Measurements from ENCODE around the gene TMA16.
"Not testable (repeated sequence)": the region's sequence is repeated elsewhere in the genome, so short reads cannot be mapped to it uniquely, and the experiment has no call there.

TMA16 gene

GRCh38 chr4:163494360-163495241, at the start of gene TMA16:
TSS of gene TMA16 (plus strand) at chr4:163494690. CDS start at chr4:163494802, 112 bp downstream.
- Mint-ChIP-seq H3K27me3 (peaks cover 2% of the 10 kb centered on the region), H3K9me3 (no peaks in the 10 kb centered on the region), H3K36me3 (peaks cover 5% of the 10 kb centered on the region), H3K4me1 (peaks cover 25% of the 10 kb centered on the region), H3K27ac (peak within 1 kb of the TSS; percentile 97), H3K4me3 (peak within 1 kb of the TSS; percentile 97)

GRCh38 chr4:163447023-163447422, 47.5 kb upstream of the TMA16 start:
- not testable (repeated sequence) for H3K9me3 Mint-ChIP-seq, H3K27ac Mint-ChIP-seq, H3K36me3 Mint-ChIP-seq, H3K4me1 Mint-ChIP-seq, H3K4me3 Mint-ChIP-seq
- peaks cover 12% of the 10 kb centered on the region for H3K27me3 Mint-ChIP-seq

GRCh38 chr4:163447481-163447880, 47.0 kb upstream of the TMA16 start:
- Mint-ChIP-seq H3K36me3 (no peaks in the 10 kb centered on the region), H3K4me1 (no peaks in the 10 kb centered on the region), H3K9me3 (no peaks in the 10 kb centered on the region), H3K27me3 (peaks cover 12% of the 10 kb centered on the region), H3K27ac (no peak overlapping the region), H3K4me3 (no peak overlapping the region)

GRCh38 chr4:163448540-163449203, 45.8 kb upstream of the TMA16 start:
- Mint-ChIP-seq H3K4me1 (no peaks in the 10 kb centered on the region), H3K36me3 (no peaks in the 10 kb centered on the region), H3K4me3 (no peak overlapping the region), H3K27ac (no peak overlapping the region), H3K9me3 (no peaks in the 10 kb centered on the region), H3K27me3 (peaks cover 9% of the 10 kb centered on the region)

- Mint-ChIP-seq H3K4me1 (no peaks in the 10 kb centered on the region), H3K4me3 (no peak overlapping the region)
Observed at GRCh38 chr4:163462556-163462955, 31.9 kb upstream of the TMA16 start.

GRCh38 chr4:163467082-163467770, 27.3 kb upstream of the TMA16 start:
- H3K27me3 Mint-ChIP-seq: peaks cover 12% of the 10 kb centered on the region

More at GRCh38 chr4:163462556-163462955, 31.9 kb upstream of the TMA16 start:
- H3K36me3 Mint-ChIP-seq: no peaks in the 10 kb centered on the region
- H3K27me3 Mint-ChIP-seq: peaks cover 10% of the 10 kb centered on the region
- H3K9me3 Mint-ChIP-seq: no peaks in the 10 kb centered on the region
- no peak overlapping the region for H3K27ac Mint-ChIP-seq

GRCh38 chr4:163470391-163470790, 24.1 kb upstream of the TMA16 start:
- Mint-ChIP-seq H3K27ac (no peak overlapping the region), H3K36me3 (no peaks in the 10 kb centered on the region), H3K9me3 (no peaks in the 10 kb centered on the region), H3K27me3 (peaks cover 7% of the 10 kb centered on the region), H3K4me1 (no peaks in the 10 kb centered on the region), H3K4me3 (no peak overlapping the region)

More at GRCh38 chr4:163467082-163467770, 27.3 kb upstream of the TMA16 start:
- H3K9me3 Mint-ChIP-seq: no peaks in the 10 kb centered on the region
- no peaks in the 10 kb centered on the region for H3K4me1 Mint-ChIP-seq
- no peaks in the 10 kb centered on the region for H3K36me3 Mint-ChIP-seq
- no peak overlapping the region for H3K27ac Mint-ChIP-seq
- H3K4me3 Mint-ChIP-seq: no peak overlapping the region

GRCh38 chr4:163473130-163473529, 21.4 kb upstream of the TMA16 start:
- Mint-ChIP-seq H3K27ac (no peak overlapping the region), H3K9me3 (no peaks in the 10 kb centered on the region), H3K4me3 (no peak overlapping the region), H3K4me1 (no peaks in the 10 kb centered on the region), H3K36me3 (no peaks in the 10 kb centered on the region), H3K27me3 (peaks cover 11% of the 10 kb centered on the region)

- Mint-ChIP-seq H3K4me3 (no peak within 1 kb of the TSS), H3K4me1 (no peaks in the 10 kb centered on the region), H3K27me3 (peaks cover 11% of the 10 kb centered on the region), H3K36me3 (no peaks in the 10 kb centered on the region), H3K27ac (no peak within 1 kb of the TSS), H3K9me3 (no peaks in the 10 kb centered on the region)
Observed at GRCh38 chr4:163473576-163473975, 20.9 kb upstream of the TMA16 start, which contains the start of gene TKTL2. TSS of gene TKTL2 (minus strand) at chr4:163473754. CDS start at chr4:163473734, 20 bp downstream.

- Mint-ChIP-seq H3K27me3 (peaks cover 12% of the 10 kb centered on the region), H3K27ac (no peak overlapping the region)
Observed at GRCh38 chr4:163474027-163474426, 20.5 kb upstream of the TMA16 start.

GRCh38 chr4:163476761-163477438, 17.6 kb upstream of the TMA16 start:
- Mint-ChIP-seq H3K27me3 (peaks cover 10% of the 10 kb centered on the region), H3K4me3 (no peak overlapping the region), H3K36me3 (no peaks in the 10 kb centered on the region), H3K9me3 (no peaks in the 10 kb centered on the region), H3K4me1 (no peaks in the 10 kb centered on the region), H3K27ac (no peak overlapping the region)

More at GRCh38 chr4:163474027-163474426, 20.5 kb upstream of the TMA16 start:
- Mint-ChIP-seq H3K4me1 (no peaks in the 10 kb centered on the region), H3K36me3 (no peaks in the 10 kb centered on the region), H3K9me3 (no peaks in the 10 kb centered on the region), H3K4me3 (no peak overlapping the region)

- peaks cover 7% of the 10 kb centered on the region for H3K27me3 Mint-ChIP-seq
- no peak overlapping the region for H3K4me3 Mint-ChIP-seq
- H3K4me1 Mint-ChIP-seq: no peaks in the 10 kb centered on the region
- H3K27ac Mint-ChIP-seq: no peak overlapping the region
- H3K9me3 Mint-ChIP-seq: no peaks in the 10 kb centered on the region
- no peaks in the 10 kb centered on the region for H3K36me3 Mint-ChIP-seq
Observed at GRCh38 chr4:163482190-163482589, 12.3 kb upstream of the TMA16 start.

- Mint-ChIP-seq H3K9me3 (no peaks in the 10 kb centered on the region), H3K36me3 (no peaks in the 10 kb centered on the region), H3K27me3 (peaks cover 5% of the 10 kb centered on the region), H3K4me3 (no peak overlapping the region), H3K27ac (no peak overlapping the region), H3K4me1 (no peaks in the 10 kb centered on the region)
Observed at GRCh38 chr4:163484906-163485305, 9.6 kb upstream of the TMA16 start.

- no peak overlapping the region for H3K27ac Mint-ChIP-seq
- H3K36me3 Mint-ChIP-seq: no peaks in the 10 kb centered on the region
- H3K4me3 Mint-ChIP-seq: no peak overlapping the region
- H3K27me3 Mint-ChIP-seq: peaks cover 7% of the 10 kb centered on the region
- H3K9me3 Mint-ChIP-seq: no peaks in the 10 kb centered on the region
- no peaks in the 10 kb centered on the region for H3K4me1 Mint-ChIP-seq
Observed at GRCh38 chr4:163485589-163485988, 8.9 kb upstream of the TMA16 start.

GRCh38 chr4:163486321-163486720, 8.2 kb upstream of the TMA16 start:
- no peak overlapping the region for H3K4me3 Mint-ChIP-seq
- no peaks in the 10 kb centered on the region for H3K9me3 Mint-ChIP-seq
- H3K27me3 Mint-ChIP-seq: peaks cover 7% of the 10 kb centered on the region
- H3K36me3 Mint-ChIP-seq: no peaks in the 10 kb centered on the region
- H3K4me1 Mint-ChIP-seq: no peaks in the 10 kb centered on the region
- H3K27ac Mint-ChIP-seq: no peak overlapping the region

Measured in activated naive CD4-positive, alpha-beta T cell treated with anti-CD3 and anti-CD28 coated beads, Interleukin-2, amount 50 U/mL, for 24 hours (primary cell).